KOPT-K1 (cell line): ENCODE results near the gene COL6A2.
"Not testable (repeated sequence)": the region's sequence is repeated elsewhere in the genome, so short reads cannot be mapped to it uniquely, and the experiment has no call there.

ENCODE experiments used
- H3K27ac ChIP-seq: fragments of 200-600 bp; sonication (generic); 2 replicates; pipeline ENCODE4 v1.5.1; 2016; ENCODE audit warnings: antibody characterized with exemption, mild to moderate bottlenecking, low read depth, low read length; ENCODE audit not compliant: poor library complexity, severe bottlenecking
- H3K36me3 ChIP-seq: fragments of 200-600 bp; sonication (generic); 2 replicates; pipeline ENCODE4 v1.5.1; 2017; ENCODE audit warnings: antibody characterized with exemption, mild to moderate bottlenecking, low read length, moderate library complexity; ENCODE audit not compliant: insufficient read depth
- H3K9me3 ChIP-seq: fragments of 200-600 bp; sonication (generic); 2 replicates; pipeline ENCODE4 v1.5.1; 2017; ENCODE audit warnings: antibody characterized with exemption, low read length, mild to moderate bottlenecking; ENCODE audit not compliant: insufficient read depth, poor library complexity, severe bottlenecking

COL6A2 gene

GRCh38 chr21:46173573-46173972 is 75.7 kb downstream of the COL6A2 start:
- Histone ChIP-seq H3K9me3 (peaks cover 21% of the 10 kb centered on the region), H3K27ac (no peak overlapping the region), H3K36me3 (no peaks in the 10 kb centered on the region)

DNA sequence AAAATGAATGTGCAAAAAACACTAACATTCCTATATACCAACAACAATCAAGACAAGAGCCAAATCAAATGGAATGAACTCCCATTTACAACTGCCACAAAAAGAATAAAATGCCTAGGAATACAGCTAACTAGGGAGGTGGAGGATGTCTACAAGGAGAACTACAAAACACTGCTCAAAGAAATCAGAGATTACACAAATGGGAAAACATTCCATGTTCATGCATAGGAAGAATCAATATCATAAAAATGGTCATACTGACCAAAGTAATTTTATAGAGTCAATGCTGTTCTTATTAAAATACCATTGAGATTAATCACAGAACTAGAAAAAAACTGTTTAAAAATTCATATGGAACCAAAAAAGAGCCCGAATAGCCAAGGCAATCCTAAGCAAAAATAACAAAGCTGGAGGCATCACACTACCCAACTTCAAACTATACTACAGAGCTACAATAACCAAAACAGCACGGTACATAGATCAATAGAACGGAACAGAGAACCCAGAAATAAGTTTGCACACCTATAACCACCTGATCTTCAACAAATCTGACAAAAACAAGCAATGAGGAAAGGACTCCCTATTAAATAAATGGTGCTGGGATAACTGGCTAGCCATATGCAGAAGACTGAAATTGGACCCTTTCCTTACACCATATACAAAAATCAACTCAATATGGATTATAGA is 78.7 kb downstream of the COL6A2 start:
- H3K9me3 ChIP-seq, result peaks cover 21% of the 10 kb centered on the region
- H3K27ac ChIP-seq, H3K36me3 ChIP-seq: not testable (repeated sequence)

- H3K36me3 ChIP-seq, result no peaks in the 10 kb centered on the region
- H3K9me3 ChIP-seq, result peaks cover 16% of the 10 kb centered on the region
- H3K27ac ChIP-seq, result no peak overlapping the region
Observed at GRCh38 chr21:46178961-46179360, 81.0 kb downstream of the COL6A2 start.
